ENCODE data around the gene ITGAX. TPM values are rescaled to one million over a fixed set of nuclear protein-coding genes. Genes with fewer than 3 reads are reported as not detected.

The ITGAX gene
- total RNA-seq, 4 donors from 2014 or later: 1.2 to 3.8 (median 3.7) TPM; not detected in 1

DNA sequence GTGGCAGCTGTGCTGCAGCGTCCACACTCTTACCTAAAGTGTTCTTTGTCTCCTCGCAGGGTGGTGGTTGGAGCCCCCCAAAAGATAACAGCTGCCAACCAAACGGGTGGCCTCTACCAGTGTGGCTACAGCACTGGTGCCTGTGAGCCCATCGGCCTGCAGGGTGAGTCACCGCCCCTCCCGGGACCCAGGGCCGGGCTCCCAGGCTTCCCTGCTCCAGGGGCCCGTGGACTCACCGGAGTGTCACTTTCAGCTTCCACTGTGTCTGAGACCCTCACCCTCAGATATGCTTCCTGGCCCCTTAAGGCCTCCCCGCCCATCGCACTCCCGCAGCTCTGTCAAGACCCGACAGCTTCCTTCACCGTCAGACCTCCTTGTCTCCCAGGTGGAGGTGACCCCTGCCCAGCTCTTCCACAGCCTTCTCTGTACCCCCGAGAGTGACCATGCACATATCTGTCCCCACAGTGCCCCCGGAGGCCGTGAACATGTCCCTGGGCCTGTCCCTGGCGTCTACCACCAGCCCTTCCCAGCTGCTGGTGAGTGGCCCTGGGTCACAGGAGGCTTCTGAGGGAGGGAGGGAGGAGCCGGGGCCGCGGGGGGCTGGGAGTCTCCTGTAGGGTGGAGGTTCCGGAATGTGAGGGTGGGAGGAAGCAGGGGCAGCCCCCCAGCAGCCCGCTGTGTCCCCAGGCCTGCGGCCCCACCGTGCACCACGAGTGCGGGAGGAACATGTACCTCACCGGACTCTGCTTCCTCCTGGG lies 1.8 kb downstream of the ITGAX start:
- no peaks in the 10 kb centered on the region for H3K9me3 ChIP-seq
- no peaks in the 10 kb centered on the region for H3K4me1 ChIP-seq
- WGBS, 2 donors (ENCODE audit: low coverage in 1 of 2): 66 to 100% methylated on average over 1 to 18 of the region's 28 CpGs
- DNase-seq: no peak
- H3K36me3 ChIP-seq: no peaks in the 10 kb centered on the region
- in situ Hi-C loops (cut with MboI; ENCODE audit: low pct_ligation_motif_present in 1 of 4, low pct_unique_long_range_greater_than_20kb in 1 of 4, low sequenced_read_pairs in 3 of 4) (no loop called here), intact Hi-C loops (cut with DNase I; ENCODE audit: low total_unique reads) (no loop called here)
- no peak overlapping the region for H3K27ac ChIP-seq
- TF ChIP-seq POLR2AphosphoS5 (IDR thresholded peaks at IDR 0.05) (no peak), EP300 (IDR thresholded peaks at IDR 0.05; ENCODE audit: low read depth) (no peak), CTCF (IDR thresholded peaks at IDR 0.05) (no peak), POLR2A (IDR thresholded peaks at IDR 0.05) (no peak)
- no peaks in the 10 kb centered on the region for H3K27me3 ChIP-seq
- no peak overlapping the region for H3K4me3 ChIP-seq

DNA sequence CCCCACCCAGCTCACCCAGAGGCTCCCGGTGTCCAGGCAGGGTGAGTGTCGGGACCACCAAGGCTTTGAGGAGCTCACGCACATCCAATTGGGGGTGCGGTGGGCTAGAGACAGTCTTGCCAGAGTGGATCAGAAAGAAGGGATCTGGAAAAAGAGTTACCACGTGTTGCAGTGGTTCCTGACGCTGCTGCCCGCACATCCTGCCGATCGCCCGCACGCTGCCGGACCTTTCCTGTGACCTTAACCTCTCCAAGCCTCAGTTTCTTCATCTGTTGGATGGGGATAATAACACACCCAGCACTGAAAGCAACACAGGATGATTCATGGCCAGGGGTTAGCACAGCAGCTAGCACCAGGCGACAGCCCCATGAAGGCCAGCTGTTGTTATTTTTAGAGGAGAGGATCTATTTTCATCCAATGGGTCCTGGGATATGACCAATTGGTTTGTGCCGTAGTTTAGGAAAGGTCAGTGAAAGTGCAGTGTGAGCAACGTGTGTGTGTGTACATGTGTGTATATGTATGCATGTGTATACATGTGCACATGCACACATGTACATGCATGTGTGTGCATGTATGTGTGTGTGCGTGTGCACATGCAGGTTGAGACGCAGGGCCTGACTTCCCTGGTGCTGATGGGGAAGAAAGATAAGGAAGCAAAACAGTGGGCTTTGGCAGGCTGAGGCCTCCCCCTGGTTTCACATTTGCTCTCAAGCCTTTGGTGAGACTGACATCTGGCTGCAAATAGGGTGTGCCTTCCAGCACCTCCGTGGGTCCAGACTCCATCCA lies 2.5 kb downstream of the ITGAX start:
- no peaks in the 10 kb centered on the region for H3K27me3 ChIP-seq
- intact Hi-C loops (cut with DNase I; ENCODE audit: low total_unique reads) (no loop called here), in situ Hi-C loops (cut with MboI; ENCODE audit: low pct_ligation_motif_present in 1 of 4, low pct_unique_long_range_greater_than_20kb in 1 of 4, low sequenced_read_pairs in 3 of 4) (no loop called here)
- 0 to 79% methylated on average over 1 to 16 of the region's 18 CpGs for WGBS, 2 donors (ENCODE audit: low coverage in 1 of 2)
- no peaks in the 10 kb centered on the region for H3K4me1 ChIP-seq
- TF ChIP-seq POLR2AphosphoS5 (IDR thresholded peaks at IDR 0.05) (no peak), POLR2A (IDR thresholded peaks at IDR 0.05) (no peak), EP300 (IDR thresholded peaks at IDR 0.05; ENCODE audit: low read depth) (no peak), CTCF (IDR thresholded peaks at IDR 0.05) (no peak)
- no peaks in the 10 kb centered on the region for H3K36me3 ChIP-seq
- no peak overlapping the region for H3K4me3 ChIP-seq
- no peak overlapping the region for H3K27ac ChIP-seq
- no peak for DNase-seq
- no peaks in the 10 kb centered on the region for H3K9me3 ChIP-seq

- no peaks in the 10 kb centered on the region for H3K36me3 ChIP-seq
- H3K27ac ChIP-seq: no peak overlapping the region
- H3K4me3 ChIP-seq: no peak overlapping the region
- no peak for TF ChIP-seq POLR2A (IDR thresholded peaks at IDR 0.05)
- no peak for TF ChIP-seq POLR2AphosphoS5 (IDR thresholded peaks at IDR 0.05)
- no peak for TF ChIP-seq CTCF (IDR thresholded peaks at IDR 0.05)
- TF ChIP-seq EP300 (IDR thresholded peaks at IDR 0.05; ENCODE audit: low read depth): no peak
- intact Hi-C loops (cut with DNase I; ENCODE audit: low total_unique reads): no loop called here
- in situ Hi-C loops (cut with MboI; ENCODE audit: low pct_ligation_motif_present in 1 of 4, low pct_unique_long_range_greater_than_20kb in 1 of 4, low sequenced_read_pairs in 3 of 4): no loop called here
- no peak for DNase-seq
- H3K9me3 ChIP-seq: no peaks in the 10 kb centered on the region
- H3K27me3 ChIP-seq: no peaks in the 10 kb centered on the region
- WGBS, 2 donors (ENCODE audit: low coverage in 1 of 2): 80 to 81% methylated on average over 1 to 7 of the region's 7 CpGs
- H3K4me1 ChIP-seq: no peaks in the 10 kb centered on the region
Measured at GRCh38 chr16:31360251-31360650, 5.3 kb downstream of the ITGAX start.

DNA sequence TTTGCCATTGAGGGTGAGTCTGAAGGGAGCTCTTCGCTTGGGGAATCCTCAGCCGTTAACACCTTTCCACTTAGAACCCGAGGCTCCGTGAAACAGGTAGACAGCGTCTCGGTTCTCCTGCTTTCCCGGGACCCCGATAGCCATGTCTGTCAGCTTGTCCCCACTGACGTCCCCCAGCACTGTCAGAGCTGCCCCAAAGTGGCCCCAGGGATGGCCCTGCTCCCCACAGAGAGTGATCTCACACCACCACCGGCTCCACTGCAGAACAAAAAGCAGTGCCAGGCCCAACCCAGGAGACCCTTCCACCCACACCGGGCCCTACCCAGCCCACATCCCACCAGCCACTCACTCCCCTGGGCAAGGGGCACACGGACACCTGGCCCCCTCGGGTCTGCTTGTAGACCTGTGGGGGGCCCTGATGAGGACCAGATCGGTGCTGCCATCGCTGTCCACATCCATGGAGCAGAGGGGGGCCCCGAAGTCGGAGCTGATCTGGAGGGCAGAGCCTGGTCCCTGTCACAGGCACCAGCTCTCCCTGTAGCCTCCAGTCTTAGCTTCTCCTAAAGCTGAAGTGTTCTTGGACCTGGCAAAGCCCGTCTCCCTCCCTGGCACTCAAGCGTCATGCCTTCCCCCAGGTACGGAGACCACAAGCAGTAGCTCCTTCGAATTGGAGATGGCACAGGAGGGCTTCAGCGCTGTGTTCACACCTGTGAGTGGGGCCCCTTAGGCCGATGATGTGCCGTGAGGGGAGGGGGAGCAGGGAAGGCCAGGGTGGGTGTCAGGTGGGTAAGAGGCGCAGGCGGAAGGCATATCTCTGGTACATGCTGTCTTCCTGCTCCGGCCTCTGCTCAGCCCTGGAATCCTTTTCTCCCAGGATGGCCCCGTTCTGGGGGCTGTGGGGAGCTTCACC lies 6.5 kb downstream of the ITGAX start:
- no peak for DNase-seq
- no peaks in the 10 kb centered on the region for H3K36me3 ChIP-seq
- intact Hi-C loops (cut with DNase I; ENCODE audit: low total_unique reads) (no loop called here), in situ Hi-C loops (cut with MboI; ENCODE audit: low pct_ligation_motif_present in 1 of 4, low pct_unique_long_range_greater_than_20kb in 1 of 4, low sequenced_read_pairs in 3 of 4) (no loop called here)
- no peak overlapping the region for H3K4me3 ChIP-seq
- TF ChIP-seq POLR2AphosphoS5 (IDR thresholded peaks at IDR 0.05) (no peak), EP300 (IDR thresholded peaks at IDR 0.05; ENCODE audit: low read depth) (no peak), POLR2A (IDR thresholded peaks at IDR 0.05) (no peak), CTCF (IDR thresholded peaks at IDR 0.05) (no peak)
- 79% methylated on average over 26 of the region's 28 CpGs; no CpG with 5 or more reads in 1 of the 2 donors for WGBS, 2 donors (ENCODE audit: low coverage in 1 of 2)
- H3K9me3 ChIP-seq: no peaks in the 10 kb centered on the region
- no peak overlapping the region for H3K27ac ChIP-seq
- H3K4me1 ChIP-seq: no peaks in the 10 kb centered on the region
- no peaks in the 10 kb centered on the region for H3K27me3 ChIP-seq
